Heart left ventricle (tissue), 13 donors: Measurements from ENCODE around the gene ALDOC.

ENCODE experiments used
- CTCF ChIP-seq, 12 donors: fragments of 200-600 bp; sonication (generic) in 4 of 12; IDR thresholded peaks; one replicate each; pipeline versions ENCODE4 v1.5.0 to v1.8.0; 2018 to 2022; ENCODE audit warnings: antibody characterized with exemption in 12 of 12, mild to moderate bottlenecking in 5 of 12
- POLR2A ChIP-seq, 2 donors: fragments of 450-650 bp; IDR thresholded peaks; one replicate each; pipeline ENCODE4 v1.6.1; 2017; ENCODE audit warnings: antibody characterized with exemption in 2 of 2, mild to moderate bottlenecking in 2 of 2, moderate library complexity in 2 of 2
- donor health status: ischemic (EF 13 %, LVEDD 7.1; RV severe dilation, severe dysfunction).
- donor health status: DM: no; HTN: yes; CAD: no.
- donor health status: DM: no; HTN: no; CAD: no.
- donor health status: ischemic (EF 25% LVEDD 6.9; RV normal size, moderate dysfunction).
- donor health status: ischemic (EF 25% LVEDD 5.7; RV mildly dilated, moderate dysfunction).
- donor health status: ischemic (EF 35%, LVEDD 5.7; RV mildly dilated, moderate dysfunction).
- donor health status: nonischemic (EF 11% LVEDD 7.7; RV severe dilation, severe dysfunction).
- donor health status: DM: yes; HTN: yes; CAD: no.
- donor health status: PGD.
- donor health status: ischemic (EF 29% LVEDD 5.4; RV normal size, mild dysfunction).
- donor health status: nonischemic (EF 23%, LVEDD 6.1; RV moderate dilation, normal function).

GRCh38 chr17:28598389-28598788 lies 21.7 kb upstream of the ALDOC start:
- TF ChIP-seq CTCF (IDR thresholded peaks at IDR 0.05) (no peak), POLR2A (IDR thresholded peaks at IDR 0.05) (no peak)
